RCC 7860 (cell line): Measurements from ENCODE around the gene CRACDL.
"Not testable (repeated sequence)": the region's sequence is repeated elsewhere in the genome, so short reads cannot be mapped to it uniquely, and the experiment has no call there.

Source experiments
- DNase-seq: peaks from one replicate; pipeline ENCODE4 v3.0.0-alpha.2; 2015; ENCODE audit warnings: low spot score
- FAIRE-seq: peaks from 2 replicates; lab custom pipeline; 2012; peaks lifted over from hg19 to GRCh38; lab: Jason Lieb, UNC

The CRACDL gene

GRCh38 chr2:98908931-98909316, 27.1 kb downstream of the CRACDL start:
- FAIRE-seq (no peak), DNase-seq (no peak)

DNA sequence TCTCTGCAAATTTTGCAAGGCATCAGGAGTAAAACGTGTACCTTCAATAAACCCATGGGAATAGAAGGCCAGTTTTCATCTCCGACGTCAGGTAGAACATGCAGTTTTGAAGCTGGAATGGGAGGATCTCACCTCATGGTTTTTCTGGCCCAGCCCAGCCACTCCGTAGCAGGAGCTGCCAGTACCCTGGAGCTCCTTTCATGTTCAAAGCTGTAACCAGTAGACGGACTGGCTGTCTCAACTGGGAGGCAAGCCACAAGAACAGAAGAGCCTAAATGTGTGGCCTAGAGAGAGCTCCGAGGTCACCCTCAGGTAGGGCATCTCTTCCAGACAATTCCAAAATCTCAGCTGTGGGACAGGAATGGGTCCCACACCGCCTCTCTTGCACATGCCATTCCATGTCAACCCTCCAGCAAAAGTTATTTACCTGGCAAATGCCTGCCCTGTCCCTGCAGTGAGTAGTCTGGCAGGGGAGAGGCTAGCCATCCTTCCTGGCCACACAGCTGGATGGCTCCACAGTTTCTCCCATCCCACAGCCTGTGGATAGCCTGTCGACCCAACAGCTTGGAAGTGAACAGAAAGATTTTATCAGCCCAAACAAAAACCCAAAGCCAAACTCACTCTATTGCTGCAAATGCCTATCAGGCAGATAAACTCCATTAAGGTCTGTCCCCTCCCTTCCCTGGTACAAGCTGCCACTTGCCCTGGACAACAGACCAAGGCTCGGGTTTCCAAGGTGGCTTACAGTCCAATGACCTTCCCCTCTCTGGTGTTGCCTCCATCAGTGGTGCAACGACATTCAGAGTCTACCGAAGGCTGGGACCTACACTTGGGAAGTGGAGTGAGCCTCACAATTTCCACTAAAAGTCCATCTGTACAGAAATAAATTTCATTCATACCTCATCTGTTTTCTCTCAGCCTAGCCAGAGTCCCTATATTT, 27.8 kb downstream of the CRACDL start:
- DNase-seq, result no peak
- no peak for FAIRE-seq

DNA sequence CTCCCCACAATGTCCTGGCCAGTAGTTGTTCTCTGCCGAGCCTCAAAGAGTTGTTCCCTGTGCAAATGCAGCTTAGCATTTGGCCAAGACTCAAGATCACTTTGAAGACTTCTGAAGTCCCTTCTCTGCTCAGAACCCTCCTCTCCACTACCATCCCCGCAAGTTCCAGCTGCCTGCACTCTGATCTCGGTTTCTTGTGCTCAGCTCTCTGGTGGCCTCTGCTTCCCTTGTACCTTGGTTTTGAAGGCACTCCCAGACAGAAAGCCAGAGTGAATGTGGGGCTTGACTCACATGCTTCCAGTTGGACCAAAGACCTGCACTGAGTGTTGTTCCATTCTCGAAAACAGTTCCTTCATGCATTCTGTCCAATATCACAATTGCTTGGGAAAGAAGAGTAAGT, 28.6 kb downstream of the CRACDL start:
- FAIRE-seq (no peak), DNase-seq (no peak)

- FAIRE-seq, result no peak
- DNase-seq, result no peak
Measured at GRCh38 chr2:98903767-98904485, 32.1 kb downstream of the CRACDL start.

- DNase-seq (no peak), FAIRE-seq (no peak)
Measured at GRCh38 chr2:98903064-98903355, 33.0 kb downstream of the CRACDL start.

GRCh38 chr2:98902209-98903063, 33.6 kb downstream of the CRACDL start:
- FAIRE-seq, result no peak
- DNase-seq, result no peak

GRCh38 chr2:98901702-98902101, 34.3 kb downstream of the CRACDL start:
- FAIRE-seq, result no peak
- DNase-seq, result no peak

DNA sequence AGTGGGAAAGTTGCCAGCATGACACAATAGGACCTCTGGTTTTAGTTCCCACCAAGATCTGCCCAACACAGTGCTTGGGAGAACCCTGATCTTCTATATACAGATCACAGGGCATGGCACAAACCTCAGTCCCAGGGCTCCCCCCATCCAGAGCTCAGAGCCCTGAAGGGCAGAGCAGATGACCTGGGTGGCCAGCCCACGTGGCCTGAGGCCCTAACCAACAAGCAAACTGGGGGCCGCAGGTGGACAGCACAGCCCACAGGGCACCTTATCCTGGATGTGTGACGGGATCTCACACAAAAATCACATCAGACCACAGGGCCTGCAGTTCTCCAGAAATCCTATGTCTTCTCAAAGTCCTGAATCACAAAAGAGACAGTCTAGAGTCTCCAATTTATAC, 34.7 kb downstream of the CRACDL start:
- no peak for FAIRE-seq
- DNase-seq, result no peak

DNA sequence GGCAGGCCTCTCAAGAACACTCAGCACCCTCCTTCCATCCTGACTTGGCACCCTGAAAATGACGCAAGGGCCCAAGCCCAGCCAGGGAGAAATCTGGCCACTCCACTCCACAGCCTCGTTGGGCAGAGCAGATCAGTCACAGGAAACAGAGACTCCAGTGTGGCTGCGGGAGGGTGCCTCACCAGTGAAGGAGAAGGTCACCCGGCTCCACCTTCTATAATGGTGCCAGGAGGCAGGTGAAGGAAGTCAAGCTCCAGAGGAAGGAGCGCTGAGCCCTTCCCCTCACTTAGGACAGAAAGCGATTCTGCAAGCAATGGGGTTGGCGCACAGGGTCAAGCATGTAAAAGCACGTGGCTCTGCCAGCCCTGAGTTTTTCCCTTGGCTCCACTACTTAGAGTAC, 35.3 kb downstream of the CRACDL start:
- DNase-seq (no peak), FAIRE-seq (no peak)

DNA sequence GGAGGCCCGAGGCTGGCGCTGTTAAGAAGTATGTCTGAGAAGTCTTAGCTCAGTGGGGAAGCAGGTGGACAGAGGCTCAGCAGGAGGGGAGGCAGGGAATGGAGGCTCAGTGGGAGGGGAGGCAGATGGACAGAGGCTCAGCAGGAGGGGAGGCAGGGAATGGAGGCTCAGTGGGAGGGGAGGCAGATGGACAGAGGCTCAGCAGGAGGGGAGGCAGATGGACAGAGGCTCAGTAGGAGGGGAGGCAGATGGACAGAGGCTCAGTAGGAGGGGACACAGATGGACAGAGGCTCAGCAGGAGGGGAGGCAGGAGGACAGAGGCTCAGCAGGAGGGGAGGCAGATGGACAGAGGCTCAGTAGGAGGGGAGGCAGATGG, 36.3 kb downstream of the CRACDL start:
- FAIRE-seq, DNase-seq: not testable (repeated sequence)

DNA sequence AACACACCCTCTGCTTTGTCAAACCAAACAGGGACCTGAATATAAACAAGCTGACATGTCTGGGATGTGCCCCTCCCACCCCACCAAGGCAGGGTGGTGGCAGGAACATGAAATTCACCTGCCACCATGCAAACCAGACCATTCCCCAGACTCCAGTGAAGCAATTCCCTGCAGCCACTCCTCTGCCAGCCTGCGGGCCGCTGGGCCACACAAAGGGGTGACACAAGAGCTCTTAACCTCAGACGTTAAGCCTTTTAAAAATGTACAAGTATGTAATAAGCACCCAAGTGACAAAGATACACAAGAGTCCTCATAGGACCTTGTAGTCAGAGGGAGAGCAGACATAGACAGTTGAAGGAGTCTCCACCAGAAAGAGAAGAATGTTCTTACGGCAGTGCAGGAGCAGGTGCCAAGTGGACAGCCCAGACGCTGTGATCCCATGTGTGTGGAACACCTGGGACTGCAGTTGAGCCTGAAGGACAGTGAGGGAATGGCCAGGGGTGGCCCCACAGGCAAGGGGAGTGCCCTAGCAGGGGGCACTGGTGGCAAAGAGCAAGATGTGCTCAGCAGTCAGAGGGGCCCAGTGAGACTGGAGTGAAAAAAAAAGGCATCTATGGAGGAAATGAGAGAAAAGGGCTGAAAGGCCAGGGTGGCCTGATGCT, 36.9 kb downstream of the CRACDL start:
- DNase-seq (no peak), FAIRE-seq (no peak)

DNA sequence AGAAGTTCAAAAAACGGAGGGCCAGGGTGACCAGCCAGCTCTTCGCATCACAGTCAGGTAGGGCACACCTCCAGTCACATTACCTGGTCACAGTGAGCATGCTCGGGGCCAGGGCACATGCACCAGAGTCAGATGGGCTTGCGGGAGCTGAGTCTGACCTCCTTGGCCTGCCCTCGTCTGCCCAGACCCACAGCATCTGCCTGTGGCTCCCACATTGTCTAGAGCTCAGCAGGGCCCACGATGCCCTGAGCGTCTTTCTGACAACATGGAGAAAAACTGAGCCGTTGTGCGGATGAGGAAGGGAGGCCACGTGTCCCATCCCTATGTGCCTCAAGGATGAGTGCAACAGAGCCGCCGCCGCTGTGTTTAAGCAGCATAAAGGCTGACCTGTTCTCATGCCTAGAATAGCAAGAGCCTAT, 37.6 kb downstream of the CRACDL start:
- no peak for FAIRE-seq
- DNase-seq, result no peak

DNA sequence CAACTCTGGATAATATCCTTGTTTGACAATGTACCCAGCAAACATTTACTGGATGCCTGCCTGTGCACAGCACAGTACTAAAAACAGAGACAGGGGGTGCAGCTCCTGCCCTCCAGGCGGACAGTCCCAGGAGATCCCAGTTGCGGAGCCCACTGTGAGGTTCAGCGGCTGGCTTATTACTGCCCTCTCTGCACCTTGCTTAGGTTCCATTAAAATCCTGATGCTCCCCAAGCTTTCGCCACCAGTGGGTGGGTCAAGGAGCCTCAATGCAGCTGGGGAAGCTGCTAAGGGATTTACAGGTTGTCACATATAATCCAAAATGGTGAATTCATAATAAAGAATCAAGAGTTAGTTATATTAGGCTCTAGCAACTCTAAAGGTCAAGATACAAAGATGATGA, 38.3 kb downstream of the CRACDL start:
- DNase-seq, result no peak
- no peak for FAIRE-seq

DNA sequence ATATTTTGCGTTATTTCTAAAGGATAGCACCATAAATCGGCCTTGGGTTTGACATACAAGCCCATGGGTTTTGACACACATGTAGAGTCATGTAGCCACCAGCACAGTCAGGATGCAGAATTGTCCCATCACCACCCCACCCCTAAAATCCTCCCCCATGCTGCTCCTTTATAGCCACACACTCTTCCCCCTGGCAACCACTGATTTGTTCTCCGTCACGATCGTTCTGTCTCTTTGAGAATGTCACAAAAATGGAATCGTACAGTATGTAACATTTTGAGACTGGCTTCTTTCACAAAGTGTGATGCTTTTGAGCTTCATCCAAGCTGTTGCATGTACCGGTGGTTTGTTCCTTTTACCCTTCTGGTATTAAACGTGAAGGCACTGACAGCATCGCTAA, 39.1 kb downstream of the CRACDL start:
- DNase-seq (no peak), FAIRE-seq (no peak)

DNA sequence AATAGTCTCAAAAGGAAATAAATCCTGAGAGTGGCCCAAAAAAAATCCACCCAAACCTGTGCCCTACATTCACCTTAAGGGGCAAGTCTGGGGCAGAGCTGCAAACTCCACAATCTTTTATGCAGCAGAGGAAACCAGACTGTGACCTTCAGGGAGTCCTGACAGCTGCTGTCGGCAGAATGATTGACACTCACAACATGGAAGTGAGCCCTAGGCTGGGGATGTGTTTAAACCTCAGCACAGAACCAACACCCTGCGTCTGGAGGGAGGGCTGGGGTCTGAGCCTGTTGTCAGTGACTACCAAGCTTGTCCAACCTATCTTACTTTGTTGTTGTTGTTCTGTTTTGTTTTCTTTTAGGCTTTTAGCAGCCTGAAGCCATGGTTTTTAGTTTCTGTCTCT, 39.6 kb downstream of the CRACDL start:
- no peak for FAIRE-seq
- DNase-seq, result no peak

- FAIRE-seq, result no peak
- no peak for DNase-seq
Measured at GRCh38 chr2:98895901-98896300, 40.1 kb downstream of the CRACDL start.

DNA sequence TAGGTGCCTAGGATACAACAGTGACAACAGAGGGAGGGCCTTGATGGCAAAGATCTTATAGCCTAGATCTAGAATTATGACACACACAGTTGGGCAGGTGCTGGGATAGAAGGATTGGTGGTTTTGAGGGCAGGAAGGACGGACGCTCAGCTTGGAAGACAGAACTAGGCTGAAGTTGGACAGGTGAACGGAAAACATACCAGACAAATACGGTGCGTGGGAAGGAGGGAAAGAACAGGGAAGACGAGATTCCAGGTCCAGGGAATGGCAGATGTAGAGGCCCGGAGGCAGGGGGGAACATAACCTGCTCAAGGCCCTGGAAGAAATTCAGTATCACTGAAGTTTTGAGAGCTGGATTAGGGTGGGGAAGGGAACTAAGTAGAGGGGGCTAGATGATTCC, 40.8 kb downstream of the CRACDL start:
- FAIRE-seq, result no peak

GRCh38 chr2:98894331-98895000, 41.6 kb downstream of the CRACDL start:
- DNase-seq (no peak), FAIRE-seq (no peak)

More for the DNA sequence above, 40.8 kb downstream of the CRACDL start:
- no peak for DNase-seq

DNA sequence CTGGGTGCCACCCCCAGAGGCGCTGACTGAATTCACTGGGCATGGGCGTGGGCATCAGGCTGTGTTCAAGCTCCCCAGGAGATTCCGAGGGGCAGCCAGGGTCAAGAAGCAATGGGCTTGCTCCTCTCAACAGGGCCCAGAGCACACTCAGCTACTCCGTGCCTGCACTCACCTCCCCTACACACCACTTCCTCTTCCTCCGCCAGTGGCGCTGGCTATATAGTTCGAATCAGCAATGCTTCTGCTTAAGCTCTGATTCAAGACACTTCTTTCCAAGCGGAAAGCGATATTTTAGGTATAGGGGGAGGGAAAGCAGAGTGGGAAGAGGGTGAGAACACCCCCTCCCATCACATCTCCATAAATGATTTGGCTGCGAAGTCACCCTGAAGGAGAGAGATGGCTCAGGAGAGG, 42.1 kb downstream of the CRACDL start:
- DNase-seq (no peak), FAIRE-seq (no peak)

DNA sequence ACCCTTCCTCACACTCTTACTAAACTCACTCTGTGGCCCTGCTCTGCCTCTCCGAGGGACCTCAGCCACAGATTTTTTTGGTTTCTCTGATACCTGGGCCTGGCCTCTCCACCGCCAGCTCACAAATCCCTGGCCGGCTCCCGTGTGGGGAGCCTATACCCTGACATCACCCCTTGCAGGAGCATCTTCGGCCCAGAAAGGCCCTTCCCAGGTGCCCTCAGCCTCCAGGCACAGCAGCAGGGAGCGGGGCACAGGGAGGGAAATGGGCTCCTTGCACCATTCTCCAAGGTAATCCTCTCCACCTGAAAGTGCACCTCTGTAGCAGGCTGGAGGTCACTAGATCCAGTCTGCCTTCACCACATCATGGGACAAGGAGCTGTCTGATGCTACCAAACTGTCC, 43.2 kb downstream of the CRACDL start:
- no peak for FAIRE-seq
- DNase-seq, result no peak
